Measurements from ENCODE around the gene NHERF1.

NHERF1 gene

GRCh38 chr17:74757502-74757901 lies 9.1 kb downstream of the NHERF1 start:
- Histone ChIP-seq H3K4me3 (ENCODE audit: insufficient read depth, low read depth, low read length, poor library complexity, severe bottlenecking) (no peak overlapping the region), H3K36me3 (ENCODE audit: control insufficient read depth, insufficient read depth, low read length) (peaks cover 9% of the 10 kb centered on the region), H3K27me3 (replicated peaks; ENCODE audit: control insufficient read depth, insufficient read depth, low read length, poor library complexity, severe bottlenecking) (no peaks in the 10 kb centered on the region), H3K4me1 (ENCODE audit: control insufficient read depth, insufficient read depth, low read length, poor library complexity, severe bottlenecking) (peaks cover 82% of the 10 kb centered on the region), H3K9me3 (ENCODE audit: control insufficient read depth, low read length) (no peaks in the 10 kb centered on the region), H3K27ac (ENCODE audit: insufficient read depth, low read length, poor library complexity, severe bottlenecking) (peak overlapping the region; percentile 58)
- DNase-seq, result no peak

GRCh38 chr17:74757931-74758847 lies 9.8 kb downstream of the NHERF1 start:
- peaks cover 75% of the 10 kb centered on the region for H3K4me1 ChIP-seq (ENCODE audit: control insufficient read depth, insufficient read depth, low read length, poor library complexity, severe bottlenecking)
- H3K9me3 ChIP-seq (ENCODE audit: control insufficient read depth, low read length), result no peaks in the 10 kb centered on the region
- H3K27ac ChIP-seq (ENCODE audit: insufficient read depth, low read length, poor library complexity, severe bottlenecking), result peak overlapping the region; percentile 58

GRCh38 chr17:74758848-74759168 lies 10.4 kb downstream of the NHERF1 start:
- peaks cover 69% of the 10 kb centered on the region for H3K4me1 ChIP-seq (ENCODE audit: control insufficient read depth, insufficient read depth, low read length, poor library complexity, severe bottlenecking)
- H3K36me3 ChIP-seq (ENCODE audit: control insufficient read depth, insufficient read depth, low read length), result peaks cover 16% of the 10 kb centered on the region
- peak overlapping the region; percentile 22 for H3K4me3 ChIP-seq (ENCODE audit: insufficient read depth, low read depth, low read length, poor library complexity, severe bottlenecking)
- peak overlapping the region; percentile 58 for H3K27ac ChIP-seq (ENCODE audit: insufficient read depth, low read length, poor library complexity, severe bottlenecking)
- no peaks in the 10 kb centered on the region for H3K9me3 ChIP-seq (ENCODE audit: control insufficient read depth, low read length)
- H3K27me3 ChIP-seq (replicated peaks; ENCODE audit: control insufficient read depth, insufficient read depth, low read length, poor library complexity, severe bottlenecking), result no peaks in the 10 kb centered on the region
- DNase-seq, result no peak

More at GRCh38 chr17:74757931-74758847, 9.8 kb downstream of the NHERF1 start:
- no peaks in the 10 kb centered on the region for H3K27me3 ChIP-seq (replicated peaks; ENCODE audit: control insufficient read depth, insufficient read depth, low read length, poor library complexity, severe bottlenecking)
- peaks cover 10% of the 10 kb centered on the region for H3K36me3 ChIP-seq (ENCODE audit: control insufficient read depth, insufficient read depth, low read length)
- peak overlapping the region; percentile 24 for H3K4me3 ChIP-seq (ENCODE audit: insufficient read depth, low read depth, low read length, poor library complexity, severe bottlenecking)
- DNase-seq, result no peak

GRCh38 chr17:74759243-74759801 lies 10.9 kb downstream of the NHERF1 start:
- Histone ChIP-seq H3K4me3 (ENCODE audit: insufficient read depth, low read depth, low read length, poor library complexity, severe bottlenecking) (peak overlapping the region; percentile 22), H3K4me1 (ENCODE audit: control insufficient read depth, insufficient read depth, low read length, poor library complexity, severe bottlenecking) (peaks cover 64% of the 10 kb centered on the region), H3K27me3 (replicated peaks; ENCODE audit: control insufficient read depth, insufficient read depth, low read length, poor library complexity, severe bottlenecking) (no peaks in the 10 kb centered on the region), H3K9me3 (ENCODE audit: control insufficient read depth, low read length) (no peaks in the 10 kb centered on the region), H3K36me3 (ENCODE audit: control insufficient read depth, insufficient read depth, low read length) (peaks cover 21% of the 10 kb centered on the region), H3K27ac (ENCODE audit: insufficient read depth, low read length, poor library complexity, severe bottlenecking) (peak overlapping the region; percentile 58)
- peak; percentile 39 to 48 (median 45) for DNase-seq

GRCh38 chr17:74759941-74760340 lies 11.5 kb downstream of the NHERF1 start:
- no peak for DNase-seq
- Histone ChIP-seq H3K4me1 (ENCODE audit: control insufficient read depth, insufficient read depth, low read length, poor library complexity, severe bottlenecking) (peaks cover 58% of the 10 kb centered on the region), H3K4me3 (ENCODE audit: insufficient read depth, low read depth, low read length, poor library complexity, severe bottlenecking) (peak overlapping the region; percentile 22), H3K27me3 (replicated peaks; ENCODE audit: control insufficient read depth, insufficient read depth, low read length, poor library complexity, severe bottlenecking) (no peaks in the 10 kb centered on the region), H3K36me3 (ENCODE audit: control insufficient read depth, insufficient read depth, low read length) (peaks cover 24% of the 10 kb centered on the region), H3K27ac (ENCODE audit: insufficient read depth, low read length, poor library complexity, severe bottlenecking) (peak overlapping the region; percentile 58), H3K9me3 (ENCODE audit: control insufficient read depth, low read length) (no peaks in the 10 kb centered on the region)

GRCh38 chr17:74760404-74761105 lies 12.1 kb downstream of the NHERF1 start:
- Histone ChIP-seq H3K27me3 (replicated peaks; ENCODE audit: control insufficient read depth, insufficient read depth, low read length, poor library complexity, severe bottlenecking) (no peaks in the 10 kb centered on the region), H3K36me3 (ENCODE audit: control insufficient read depth, insufficient read depth, low read length) (peaks cover 25% of the 10 kb centered on the region), H3K4me3 (ENCODE audit: insufficient read depth, low read depth, low read length, poor library complexity, severe bottlenecking) (no peak overlapping the region), H3K27ac (ENCODE audit: insufficient read depth, low read length, poor library complexity, severe bottlenecking) (peak overlapping the region; percentile 58), H3K9me3 (ENCODE audit: control insufficient read depth, low read length) (no peaks in the 10 kb centered on the region), H3K4me1 (ENCODE audit: control insufficient read depth, insufficient read depth, low read length, poor library complexity, severe bottlenecking) (peaks cover 52% of the 10 kb centered on the region)
- no peak for DNase-seq

GRCh38 chr17:74761419-74761818 lies 13.0 kb downstream of the NHERF1 start:
- no peak for DNase-seq
- Histone ChIP-seq H3K4me3 (ENCODE audit: insufficient read depth, low read depth, low read length, poor library complexity, severe bottlenecking) (no peak overlapping the region), H3K4me1 (ENCODE audit: control insufficient read depth, insufficient read depth, low read length, poor library complexity, severe bottlenecking) (peaks cover 48% of the 10 kb centered on the region), H3K9me3 (ENCODE audit: control insufficient read depth, low read length) (no peaks in the 10 kb centered on the region), H3K27ac (ENCODE audit: insufficient read depth, low read length, poor library complexity, severe bottlenecking) (peak overlapping the region; percentile 58), H3K36me3 (ENCODE audit: control insufficient read depth, insufficient read depth, low read length) (peaks cover 34% of the 10 kb centered on the region), H3K27me3 (replicated peaks; ENCODE audit: control insufficient read depth, insufficient read depth, low read length, poor library complexity, severe bottlenecking) (no peaks in the 10 kb centered on the region)

- DNase-seq, result no peak
- H3K9me3 ChIP-seq (ENCODE audit: control insufficient read depth, low read length), result no peaks in the 10 kb centered on the region
- H3K27ac ChIP-seq (ENCODE audit: insufficient read depth, low read length, poor library complexity, severe bottlenecking), result peak overlapping the region; percentile 58
- peaks cover 43% of the 10 kb centered on the region for H3K4me1 ChIP-seq (ENCODE audit: control insufficient read depth, insufficient read depth, low read length, poor library complexity, severe bottlenecking)
- no peak overlapping the region for H3K4me3 ChIP-seq (ENCODE audit: insufficient read depth, low read depth, low read length, poor library complexity, severe bottlenecking)
- no peaks in the 10 kb centered on the region for H3K27me3 ChIP-seq (replicated peaks; ENCODE audit: control insufficient read depth, insufficient read depth, low read length, poor library complexity, severe bottlenecking)
- peaks cover 39% of the 10 kb centered on the region for H3K36me3 ChIP-seq (ENCODE audit: control insufficient read depth, insufficient read depth, low read length)
Measured at GRCh38 chr17:74761931-74762330, 13.5 kb downstream of the NHERF1 start.

- peaks cover 25% of the 10 kb centered on the region for H3K4me1 ChIP-seq (ENCODE audit: control insufficient read depth, insufficient read depth, low read length, poor library complexity, severe bottlenecking)
- no peaks in the 10 kb centered on the region for H3K27me3 ChIP-seq (replicated peaks; ENCODE audit: control insufficient read depth, insufficient read depth, low read length, poor library complexity, severe bottlenecking)
- no peak for DNase-seq
- no peak overlapping the region for H3K4me3 ChIP-seq (ENCODE audit: insufficient read depth, low read depth, low read length, poor library complexity, severe bottlenecking)
- peaks cover 57% of the 10 kb centered on the region for H3K36me3 ChIP-seq (ENCODE audit: control insufficient read depth, insufficient read depth, low read length)
- H3K9me3 ChIP-seq (ENCODE audit: control insufficient read depth, low read length), result no peaks in the 10 kb centered on the region
- peak overlapping the region; percentile 44 for H3K27ac ChIP-seq (ENCODE audit: insufficient read depth, low read length, poor library complexity, severe bottlenecking)
Measured at GRCh38 chr17:74763565-74764387, 15.3 kb downstream of the NHERF1 start.
